Mesothelial cell of epicardium (in vitro differentiated cells): ENCODE results near the gene SIL1. TPM values are rescaled to one million over a fixed set of nuclear protein-coding genes. Genes with fewer than 3 reads are reported as not detected.

Experiments used
- DNase-seq, 2 experiments: peaks; one replicate each; pipeline ENCODE4 v3.0.0; 2021; ENCODE audit warnings: low spot score in 2 of 2; ENCODE audit not compliant: unreplicated experiment in 2 of 2
- H3K27ac Mint-ChIP-seq: 2 replicates; pipeline ENCODE4 v1.8.0; 2021; ENCODE audit warnings: mixed read lengths
- H3K27me3 Mint-ChIP-seq: 2 replicates; pipeline ENCODE4 v1.8.0; 2021; ENCODE audit warnings: low read depth, mixed read lengths
- H3K36me3 Mint-ChIP-seq: 2 replicates; pipeline ENCODE4 v1.8.0; 2021; ENCODE audit warnings: mixed read lengths
- H3K4me1 Mint-ChIP-seq: 2 replicates; pipeline ENCODE4 v1.8.0; 2021; ENCODE audit warnings: mixed read lengths
- H3K4me3 Mint-ChIP-seq: 2 replicates; pipeline ENCODE4 v1.8.0; 2021; ENCODE audit warnings: mild to moderate bottlenecking, moderate library complexity, mixed read lengths
- H3K9me3 Mint-ChIP-seq: 2 replicates; pipeline ENCODE4 v1.8.0; 2021; ENCODE audit warnings: mixed read lengths
- total RNA-seq: library from RNA; stranded (reverse); gene quantifications from 3 replicates; pipeline ENCODE4 v1.2.1, GENCODE V29; 2021
- TF ChIP-seq, protein P1 (sequence below): fragments of 200-600 bp; sonication (generic); IDR thresholded peaks from one replicate; pipeline ENCODE4 v1.5.0; 2021; ENCODE audit warnings: antibody characterized with exemption; ENCODE audit not compliant: unreplicated experiment

SIL1 gene
- total RNA-seq, 1 donor from 2014 or later, result 46.2 TPM

DNA sequence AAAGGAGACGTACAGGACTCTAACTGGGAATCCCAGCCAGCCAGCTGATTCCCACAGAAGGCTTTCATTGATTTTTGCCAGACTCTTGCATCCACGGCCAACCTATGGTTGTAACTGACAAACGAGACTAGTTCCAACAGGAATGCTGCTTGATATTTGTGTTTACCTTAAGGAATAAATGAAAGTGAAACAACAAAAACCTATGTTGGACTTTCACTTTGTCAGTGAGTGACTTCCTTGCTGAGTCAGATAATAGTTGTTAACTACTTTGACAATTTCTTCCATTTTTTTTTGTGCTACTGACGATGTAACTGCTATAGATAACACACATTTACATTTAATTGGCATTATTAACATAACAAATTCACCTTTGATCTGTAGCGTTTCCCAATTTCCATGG lies 259.6 kb downstream of the SIL1 start:
- H3K4me1 Mint-ChIP-seq, result no peaks in the 10 kb centered on the region

DNA sequence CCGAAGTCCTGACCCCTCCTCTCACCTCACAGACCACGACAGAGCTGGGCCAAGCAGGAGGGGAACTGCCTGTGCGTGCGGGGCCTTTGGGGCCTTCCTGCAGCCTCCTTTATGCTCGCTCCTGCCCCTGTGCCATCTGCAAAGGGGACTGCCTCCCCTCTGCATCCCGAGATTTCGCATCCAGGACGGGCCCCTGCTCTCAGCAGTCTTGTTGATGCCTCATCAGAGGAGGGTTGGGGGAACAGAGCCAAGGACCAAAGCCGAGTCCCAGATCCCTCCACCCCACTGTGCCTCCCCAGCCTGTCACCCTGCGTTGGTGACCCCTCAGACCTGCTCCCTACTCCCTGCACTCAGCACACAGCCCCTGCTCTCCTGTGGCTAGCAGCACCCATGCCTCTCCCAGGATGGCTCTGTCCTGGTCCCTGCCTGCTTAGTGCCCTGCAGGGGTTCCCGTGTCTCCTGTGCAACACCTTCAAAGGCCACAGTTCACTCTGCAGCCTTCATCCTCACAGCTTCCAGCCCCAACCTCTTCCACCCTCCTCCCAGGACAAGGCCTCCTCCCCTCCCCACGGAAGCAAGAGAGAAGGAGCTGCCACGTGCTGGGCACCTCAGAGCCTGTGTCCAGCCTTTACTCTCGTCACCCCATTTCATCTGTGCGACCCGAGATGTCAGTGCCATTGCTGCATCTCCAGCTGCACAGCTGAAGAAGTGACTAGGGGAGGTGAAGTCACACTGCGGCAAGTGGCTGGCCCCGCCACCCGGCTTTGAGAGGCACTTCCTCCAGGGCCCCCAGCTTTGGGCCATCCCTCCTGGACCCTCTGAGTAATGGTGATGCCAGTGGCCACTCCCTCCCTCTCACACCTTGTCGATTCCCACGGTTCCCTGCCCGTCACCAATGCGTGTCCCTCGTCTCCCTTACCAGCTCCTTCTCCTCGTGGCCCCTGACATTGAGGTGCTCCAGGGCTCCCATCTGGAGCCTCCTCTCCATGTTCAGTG lies 260.5 kb downstream of the SIL1 start:
- no peaks in the 10 kb centered on the region for H3K27me3 Mint-ChIP-seq
- no peak for DNase-seq
- peaks cover 32% of the 10 kb centered on the region for H3K36me3 Mint-ChIP-seq
- no peak overlapping the region for H3K4me3 Mint-ChIP-seq
- TF ChIP-seq, protein P1, sequence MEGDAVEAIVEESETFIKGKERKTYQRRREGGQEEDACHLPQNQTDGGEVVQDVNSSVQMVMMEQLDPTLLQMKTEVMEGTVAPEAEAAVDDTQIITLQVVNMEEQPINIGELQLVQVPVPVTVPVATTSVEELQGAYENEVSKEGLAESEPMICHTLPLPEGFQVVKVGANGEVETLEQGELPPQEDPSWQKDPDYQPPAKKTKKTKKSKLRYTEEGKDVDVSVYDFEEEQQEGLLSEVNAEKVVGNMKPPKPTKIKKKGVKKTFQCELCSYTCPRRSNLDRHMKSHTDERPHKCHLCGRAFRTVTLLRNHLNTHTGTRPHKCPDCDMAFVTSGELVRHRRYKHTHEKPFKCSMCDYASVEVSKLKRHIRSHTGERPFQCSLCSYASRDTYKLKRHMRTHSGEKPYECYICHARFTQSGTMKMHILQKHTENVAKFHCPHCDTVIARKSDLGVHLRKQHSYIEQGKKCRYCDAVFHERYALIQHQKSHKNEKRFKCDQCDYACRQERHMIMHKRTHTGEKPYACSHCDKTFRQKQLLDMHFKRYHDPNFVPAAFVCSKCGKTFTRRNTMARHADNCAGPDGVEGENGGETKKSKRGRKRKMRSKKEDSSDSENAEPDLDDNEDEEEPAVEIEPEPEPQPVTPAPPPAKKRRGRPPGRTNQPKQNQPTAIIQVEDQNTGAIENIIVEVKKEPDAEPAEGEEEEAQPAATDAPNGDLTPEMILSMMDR, result no peak
- peaks cover 7% of the 10 kb centered on the region for H3K9me3 Mint-ChIP-seq
- H3K27ac Mint-ChIP-seq, result peak overlapping the region; percentile 66
- H3K4me1 Mint-ChIP-seq, result no peaks in the 10 kb centered on the region

More for the DNA sequence above, 259.6 kb downstream of the SIL1 start:
- no peak for DNase-seq
- Mint-ChIP-seq H3K4me3 (no peak overlapping the region), H3K9me3 (peaks cover 7% of the 10 kb centered on the region), H3K27me3 (no peaks in the 10 kb centered on the region), H3K36me3 (peaks cover 25% of the 10 kb centered on the region), H3K27ac (peak overlapping the region; percentile 66)
- TF ChIP-seq, protein P1, result no peak

DNA sequence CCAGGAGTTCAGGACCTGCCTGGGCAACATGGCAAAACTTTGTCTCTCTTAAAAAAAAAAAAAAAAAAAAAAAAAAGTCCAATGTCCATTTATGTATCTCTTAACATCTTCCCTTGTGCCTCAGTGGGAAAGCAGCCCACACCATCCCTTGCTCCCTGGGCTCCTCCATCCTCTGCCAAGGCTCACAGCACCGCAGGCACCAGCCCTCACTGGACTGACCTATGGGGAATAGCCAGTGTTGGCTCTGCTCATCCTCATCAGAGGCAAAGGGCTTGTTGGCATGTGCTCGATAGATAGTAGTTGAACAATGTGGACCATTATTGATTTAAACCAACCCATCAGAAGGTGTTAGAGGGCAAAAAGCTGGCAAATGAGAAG lies 261.2 kb downstream of the SIL1 start:
- no peak for DNase-seq
- TF ChIP-seq, protein P1, result no peak
- H3K36me3 Mint-ChIP-seq, result peaks cover 39% of the 10 kb centered on the region
- H3K4me1 Mint-ChIP-seq, result no peaks in the 10 kb centered on the region
- H3K27me3 Mint-ChIP-seq, result no peaks in the 10 kb centered on the region
- H3K9me3 Mint-ChIP-seq, result peaks cover 7% of the 10 kb centered on the region
- H3K4me3 Mint-ChIP-seq, result no peak overlapping the region
- no peak overlapping the region for H3K27ac Mint-ChIP-seq

DNA sequence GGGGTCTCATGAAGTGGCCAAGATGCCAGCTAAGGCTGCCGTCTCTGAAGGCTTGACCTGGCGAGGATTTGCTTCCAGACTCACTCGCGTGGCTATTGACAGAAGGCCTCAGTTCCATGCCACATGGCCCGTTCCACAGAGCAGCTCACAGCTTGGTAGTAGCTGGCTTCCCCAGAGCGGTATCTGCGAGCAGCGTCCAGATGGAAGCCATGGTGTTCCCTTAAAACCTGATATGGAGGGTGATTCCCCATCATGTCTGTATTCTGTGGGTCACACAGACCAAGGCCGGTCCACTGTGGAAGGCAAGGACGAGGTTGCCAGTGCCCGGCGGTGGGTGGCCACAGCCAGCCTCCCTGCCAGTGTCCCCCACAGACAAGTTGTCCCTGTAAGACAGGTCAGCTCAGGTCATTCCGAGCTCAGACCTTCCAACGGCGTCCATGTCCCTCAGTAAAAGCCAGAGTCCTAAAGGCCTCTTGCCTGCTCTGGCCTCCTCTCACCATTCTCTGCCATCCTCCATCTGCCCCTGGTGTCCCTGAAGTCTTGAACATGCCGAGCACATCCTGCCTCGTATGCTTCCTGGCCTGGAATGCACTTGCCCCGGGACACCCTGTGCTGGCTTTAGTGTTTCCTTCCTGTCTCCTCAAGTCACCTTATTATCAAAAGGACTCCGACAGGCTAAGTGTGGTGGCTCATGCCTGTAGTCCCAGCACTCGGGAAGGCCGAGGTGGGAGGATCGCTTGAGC lies 261.8 kb downstream of the SIL1 start:
- no peak for DNase-seq
- H3K4me1 Mint-ChIP-seq, result no peaks in the 10 kb centered on the region
- TF ChIP-seq, protein P1, result no peak
- no peaks in the 10 kb centered on the region for H3K27me3 Mint-ChIP-seq
- peaks cover 40% of the 10 kb centered on the region for H3K36me3 Mint-ChIP-seq
- H3K9me3 Mint-ChIP-seq, result peaks cover 7% of the 10 kb centered on the region
- no peak overlapping the region for H3K4me3 Mint-ChIP-seq
- H3K27ac Mint-ChIP-seq, result peak overlapping the region; percentile 6

DNA sequence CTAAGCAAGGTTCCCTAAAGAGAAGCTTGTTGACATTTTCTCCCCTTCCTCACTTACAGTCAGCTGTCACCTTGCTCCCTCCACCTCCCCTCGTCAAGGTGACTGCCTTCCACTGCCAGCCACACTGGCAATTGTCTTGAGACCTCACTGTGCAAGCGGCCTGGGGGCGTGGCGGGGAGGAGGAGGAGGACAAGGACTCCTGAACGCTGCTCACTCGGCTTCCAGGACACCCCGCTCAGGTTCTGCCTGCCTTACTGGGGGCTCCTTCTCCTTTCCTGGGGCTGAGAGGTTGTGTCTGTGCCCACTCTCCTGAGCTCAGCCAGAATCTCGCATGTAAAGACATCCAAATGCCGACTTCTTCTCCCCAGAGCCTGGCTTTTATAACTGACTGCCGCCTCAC lies 262.7 kb downstream of the SIL1 start:
- Mint-ChIP-seq H3K4me1 (no peaks in the 10 kb centered on the region), H3K36me3 (peaks cover 43% of the 10 kb centered on the region), H3K27ac (no peak overlapping the region), H3K4me3 (no peak overlapping the region), H3K27me3 (no peaks in the 10 kb centered on the region), H3K9me3 (no peaks in the 10 kb centered on the region)
- no peak for DNase-seq
- TF ChIP-seq, protein P1, result no peak
